CD4-positive, alpha-beta T cell (primary cell): Measurements from ENCODE around the gene MYORG. TPM values are rescaled to one million over a fixed set of nuclear protein-coding genes. Genes with fewer than 3 reads are reported as not detected.

ENCODE experiments used
- ATAC-seq: fragments of 200-7000 bp; cut with Tn5 transposase; one replicate; pipeline ENCODE4 v1.10.0; 2022; ENCODE audit warnings: mild to moderate bottlenecking; ENCODE audit not compliant: poor library complexity
- CTCF ChIA-PET: fragments of 350-600 bp; sonication (Branson Sonifier 250); formaldehyde crosslinking; loops from one replicate; lab custom pipeline; 2021; ENCODE audit warnings: antibody characterized with exemption, inconsistent platforms; lab: Charles Lee
- POLR2A ChIA-PET: fragments of 350-600 bp; sonication (Branson Sonifier 250); formaldehyde crosslinking; loops from one replicate; lab custom pipeline; 2021; ENCODE audit warnings: antibody characterized with exemption, inconsistent platforms; lab: Charles Lee
- DNase-seq, 14 experiments: peaks; one replicate each; pipeline ENCODE4 v3.0.0-alpha.2; 2013 to 2020; ENCODE audit warnings: mixed read lengths in 2 of 14
- H3K27ac ChIP-seq, 2 donors: one replicate each; pipeline versions ENCODE4 v1.5.1 to v1.7.0; 2013; ENCODE audit warnings: low read length in 2 of 2, low read depth in 1 of 2, mild to moderate bottlenecking in 1 of 2
- H3K27me3 ChIP-seq, 2 experiments: 1 replicate in 1 of 2; 2 replicates in 1 of 2; pipeline versions ENCODE4 v1.6.1 to v1.7.0; 2013; ENCODE audit warnings: low read length in 2 of 2, control low read depth in 1 of 2, mild to moderate bottlenecking in 1 of 2, moderate library complexity in 1 of 2; ENCODE audit not compliant: insufficient read depth in 2 of 2, control insufficient read depth in 1 of 2
- H3K36me3 ChIP-seq: one replicate; pipeline ENCODE4 v1.6.1; 2013; ENCODE audit warnings: low read length, control low read depth; ENCODE audit not compliant: insufficient read depth
- H3K4me1 ChIP-seq: one replicate; pipeline ENCODE4 v1.6.1; 2013; ENCODE audit warnings: low read length, control low read depth; ENCODE audit not compliant: insufficient read depth
- H3K4me3 ChIP-seq: one replicate; pipeline ENCODE4 v1.5.1; 2013; ENCODE audit warnings: mild to moderate bottlenecking, low read length, moderate library complexity
- H3K9me3 ChIP-seq, 2 experiments: 1 replicate in 1 of 2; 2 replicates in 1 of 2; pipeline versions ENCODE4 v1.6.1 to v1.7.0; 2013; ENCODE audit warnings: low read length in 2 of 2, mild to moderate bottlenecking in 2 of 2, control low read depth in 1 of 2, moderate library complexity in 1 of 2; ENCODE audit not compliant: control insufficient read depth in 1 of 2, insufficient read depth in 1 of 2
- H3K27ac Mint-ChIP-seq: one replicate; pipeline ENCODE4 v1.8.0; 2020; ENCODE audit warnings: mixed read lengths
- H3K27me3 Mint-ChIP-seq: one replicate; pipeline ENCODE4 v1.8.0; 2021; ENCODE audit warnings: mixed read lengths
- H3K36me3 Mint-ChIP-seq: one replicate; pipeline ENCODE4 v1.8.0; 2021; ENCODE audit warnings: low read depth, mixed read lengths
- H3K4me1 Mint-ChIP-seq: one replicate; pipeline ENCODE4 v1.8.0; 2021; ENCODE audit warnings: low read depth, mixed read lengths
- H3K4me3 Mint-ChIP-seq: one replicate; pipeline ENCODE4 v1.8.0; 2020; ENCODE audit warnings: mild to moderate bottlenecking, mixed read lengths
- H3K9me3 Mint-ChIP-seq: one replicate; pipeline ENCODE4 v1.8.0; 2020; ENCODE audit warnings: mixed read lengths
- CTCF ChIP-seq: fragments of 200-600 bp; IDR thresholded peaks from one replicate; pipeline ENCODE4 v1.8.0; 2022; ENCODE audit warnings: antibody characterized with exemption, mild to moderate bottlenecking
- intact Hi-C, 2 experiments: fragments of 100-400 bp; cut with DNase I in 1 of 2; cut with micrococcal nuclease in 1 of 2; formaldehyde crosslinking; loops; one replicate each; pipeline versions ENCODE4 v1.15.1 to v1.9.0; 2023 to 2025; cut with DNase I, micrococcal nuclease
- total RNA-seq, 174 experiments: library from RNA in 2 of 174; stranded (reverse) in 2 of 174; gene quantifications; one replicate each; pipeline ENCODE4 v1.2.3 and lab custom pipeline; 2021 to 2026

The MYORG gene
- total RNA-seq, 2 experiments from 2014 or later, result 0.42 to 0.58 TPM

GRCh38 chr9:34392511-34392910 lies 15.8 kb upstream of the MYORG start:
- Mint-ChIP-seq H3K4me1 (no peaks in the 10 kb centered on the region), H3K9me3 (no peaks in the 10 kb centered on the region), H3K36me3 (no peaks in the 10 kb centered on the region), H3K4me3 (no peak overlapping the region), H3K27me3 (peaks cover 8% of the 10 kb centered on the region), H3K27ac (no peak overlapping the region)
- intact Hi-C loops, result no loop called here
- ATAC-seq (no peak), DNase-seq (no peak)
- Histone ChIP-seq H3K27ac (no peak overlapping the region), H3K36me3 (no peaks in the 10 kb centered on the region), H3K9me3 (no peaks in the 10 kb centered on the region), H3K4me3 (no peak overlapping the region), H3K4me1 (peaks cover 2% of the 10 kb centered on the region), H3K27me3 (no peaks in the 10 kb centered on the region)
- TF ChIP-seq CTCF, result no peak
- CTCF ChIA-PET, result no interaction called here
- POLR2A ChIA-PET, result no interaction called here

GRCh38 chr9:34387239-34387638 lies 10.5 kb upstream of the MYORG start:
- Histone ChIP-seq H3K4me3 (no peak overlapping the region), H3K9me3 (no peaks in the 10 kb centered on the region), H3K36me3 (no peaks in the 10 kb centered on the region), H3K4me1 (no peaks in the 10 kb centered on the region), H3K27me3 (no peaks in the 10 kb centered on the region), H3K27ac (no peak overlapping the region)
- TF ChIP-seq CTCF, result no peak
- DNase-seq (no peak), ATAC-seq (no peak)
- H3K9me3 Mint-ChIP-seq, result no peaks in the 10 kb centered on the region
- no peaks in the 10 kb centered on the region for H3K36me3 Mint-ChIP-seq
- H3K4me3 Mint-ChIP-seq, result no peak overlapping the region
- no peaks in the 10 kb centered on the region for H3K4me1 Mint-ChIP-seq
- no peak overlapping the region for H3K27ac Mint-ChIP-seq
- intact Hi-C loops, result loop anchor here in 1 of 2 experiments (10.0 kb wide), 1 partner anchor 598 kb away; the partner anchor contains the start of gene DNAJB5
- H3K27me3 Mint-ChIP-seq, result peaks cover 8% of the 10 kb centered on the region
- CTCF ChIA-PET, result interaction anchor here (1.2 to 1.6 kb wide), 2 partner anchors 17 to 62 kb away, joined by 3 to 4 read pairs; no protein-coding TSS in a partner anchor
- POLR2A ChIA-PET, result no interaction called here

- no peak for ATAC-seq
- Mint-ChIP-seq H3K36me3 (no peaks in the 10 kb centered on the region), H3K4me3 (no peak overlapping the region), H3K4me1 (no peaks in the 10 kb centered on the region), H3K9me3 (no peaks in the 10 kb centered on the region), H3K27me3 (peaks cover 8% of the 10 kb centered on the region), H3K27ac (no peak overlapping the region)
- Histone ChIP-seq H3K4me3 (no peak overlapping the region), H3K4me1 (no peaks in the 10 kb centered on the region), H3K27me3 (no peaks in the 10 kb centered on the region), H3K36me3 (no peaks in the 10 kb centered on the region), H3K27ac (no peak overlapping the region), H3K9me3 (no peaks in the 10 kb centered on the region)
- ChIA-PET CTCF (no interaction called here), POLR2A (interaction anchor here (0.6 kb wide), 1 partner anchor 53 kb away, joined by 4 read pairs; no protein-coding TSS in a partner anchor)
- no peak for TF ChIP-seq CTCF
- intact Hi-C loops, result loop anchor here in 1 of 2 experiments (10.0 kb wide), 1 partner anchor 598 kb away; the partner anchor contains the start of gene DNAJB5
- no peak for DNase-seq
These were observed 10.0 kb upstream of the MYORG start for GRCh38 chr9:34386656-34387055.
